ENCODE data around the gene TRIM46. TPM values are rescaled to one million over a fixed set of nuclear protein-coding genes. Genes with fewer than 3 reads are reported as not detected.
A peak's percentile ranks its signal among the peaks of the same experiment; 100 is the strongest.

Gene TRIM46
- total and polyA plus RNA-seq, 2 experiments from 2014 or later = 8.1 to 15.4 TPM

- no peaks in the 10 kb centered on the region for H3K27me3 ChIP-seq (ENCODE audit: insufficient read depth)
- no peak overlapping the region for H2AFZ ChIP-seq
- H3K79me2 ChIP-seq (replicated peaks; ENCODE audit: insufficient read depth) = no peaks in the 10 kb centered on the region
- H3K4me1 ChIP-seq (ENCODE audit: insufficient read depth) = peaks cover 17% of the 10 kb centered on the region
- 0 out of 3 replicates have a peak, but pooled peaks cover 2% of the 10 kb centered on the region for H3K9me3 Mint-ChIP-seq
- no peak for ATAC-seq
- H3K4me3 ChIP-seq = no peak overlapping the region
- no peak for DNase-seq (ENCODE audit: low spot score)
- peak overlapping the region; percentile 44 for H3K27ac Mint-ChIP-seq
- H3K36me3 ChIP-seq (ENCODE audit: insufficient read depth) = no peaks in the 10 kb centered on the region
- TF ChIP-seq ZNF114 (CRISPR knock-in tag; IDR thresholded peaks at IDR 0.05) = no peak
- TF ChIP-seq NANOG (IDR thresholded peaks at IDR 0.05; ENCODE audit: borderline replicate concordance) = no peak
- no peak for TF ChIP-seq ZNF462 (CRISPR knock-in tag; IDR thresholded peaks at IDR 0.05)
- TF ChIP-seq CREB1 (CRISPR knock-in tag; IDR thresholded peaks at IDR 0.05; ENCODE audit: low read depth) = no peak
- TF ChIP-seq JUNB (IDR thresholded peaks at IDR 0.05; ENCODE audit: unreplicated experiment) = no peak
- no peak for TF ChIP-seq EZH2phosphoT487 (IDR thresholded peaks at IDR 0.05; ENCODE audit: unreplicated experiment)
- TF ChIP-seq ETS1 (IDR thresholded peaks at IDR 0.05) = no peak
- TF ChIP-seq CTCF (conservative IDR thresholded peaks at IDR 0.05; ENCODE audit: low read depth in 2 of 2) = no peak
- TF ChIP-seq REST (IDR thresholded peaks at IDR 0.05; ENCODE audit: unreplicated experiment) = no peak
- no peak for TF ChIP-seq ZNF331 (CRISPR knock-in tag; IDR thresholded peaks at IDR 0.05; ENCODE audit: low read depth)
- TF ChIP-seq POLR2AphosphoS5 (IDR thresholded peaks at IDR 0.05; ENCODE audit: low read depth) = no peak
- TF ChIP-seq EZH2 (IDR thresholded peaks at IDR 0.05; ENCODE audit: low read depth, unreplicated experiment) = no peak
- TF ChIP-seq STAT1 (IDR thresholded peaks at IDR 0.05; ENCODE audit: unreplicated experiment) = no peak
- peaks cover 20% of the 10 kb centered on the region for H3K27me3 Mint-ChIP-seq (ENCODE audit: insufficient read depth, low read depth, poor library complexity)
- H3F3A ChIP-seq (replicated peaks; ENCODE audit: low read depth) = 0 out of 2 replicates have a peak, but pooled peaks cover 3% of the 10 kb centered on the region
- H3K27ac ChIP-seq (ENCODE audit: low read depth) = no peak overlapping the region
- peaks cover 23% of the 10 kb centered on the region for H3K36me3 Mint-ChIP-seq (ENCODE audit: low read depth)
- peak overlapping the region; percentile 11; the same call in 1 of the 3 replicates for H3K4me3 Mint-ChIP-seq
- peaks cover 30% of the 10 kb centered on the region for H3K4me1 Mint-ChIP-seq
- H3K4me2 ChIP-seq = peak overlapping the region; percentile 43; the same call in 1 of the 2 replicates
- no peaks in the 10 kb centered on the region for H4K20me1 ChIP-seq (replicated peaks; ENCODE audit: insufficient read depth)
- H3K9me2 ChIP-seq (ENCODE audit: insufficient read depth) = no peaks in the 10 kb centered on the region
Measured at GRCh38 chr1:155185783-155186066, 12.1 kb downstream of the TRIM46 start.

Data from GM23338 (cell line).